Mucosa of descending colon (tissue), 3 donors: ENCODE results near the gene NIPSNAP2. TPM values are rescaled to one million over a fixed set of nuclear protein-coding genes. Genes with fewer than 3 reads are reported as not detected.

ENCODE experiments used
- ATAC-seq: fragments of 200-7000 bp; cut with Tn5 transposase; one replicate; pipeline ENCODE4 v1.9.1; 2020; ENCODE audit warnings: mild to moderate bottlenecking, moderate library complexity
- DNase-seq, 3 donors: peaks; one replicate each; pipeline ENCODE4 v3.0.0-alpha.2; 2020
- H3K36me3 ChIP-seq: fragments of 200-600 bp; one replicate; pipeline ENCODE4 v1.8.0; 2021; ENCODE audit warnings: low read depth, mild to moderate bottlenecking
- H3K4me1 ChIP-seq: fragments of 200-600 bp; one replicate; pipeline ENCODE4 v1.8.0; 2021; ENCODE audit warnings: low read depth, mild to moderate bottlenecking
- H3K4me3 ChIP-seq: fragments of 200-600 bp; one replicate; pipeline ENCODE4 v1.8.0; 2021; ENCODE audit warnings: mild to moderate bottlenecking
- H3K9me3 ChIP-seq: fragments of 200-600 bp; one replicate; pipeline ENCODE4 v1.8.0; 2021; ENCODE audit warnings: mild to moderate bottlenecking
- CTCF ChIP-seq: fragments of 200-600 bp; IDR thresholded peaks from one replicate; pipeline ENCODE4 v1.8.0; 2022; ENCODE audit warnings: antibody characterized with exemption, mild to moderate bottlenecking
- intact Hi-C, 2 donors: fragments of 100-400 bp; cut with DNase I in 1 of 2; cut with micrococcal nuclease in 1 of 2; formaldehyde crosslinking; loops; one replicate each; pipeline versions ENCODE4 v1.11.0 to v1.11.1; 2022; cut with DNase I, micrococcal nuclease
- total RNA-seq, 3 donors: library from RNA; stranded (reverse); fragmentation: NEBNext Ultra II Directional in 2 of 3; extraction: Animal tissue kit (Norgen Biotek cat#: 25700) in 2 of 3; gene quantifications; one replicate each; pipeline versions ENCODE4 v1.2.1 to v1.2.4, GENCODE V29; 2021 to 2023
- donor health status: DM: no; HTN: no; CAD: no; lungs with moderate emphysema.
- donor health status: DM: no; HTN: no; CAD: no.
- donor health status: DM: no; HTN: yes; CAD: no.

NIPSNAP2 gene
- total RNA-seq, 3 donors from 2014 or later, result 59.4 to 101 (median 60.8) TPM

GRCh38 chr7:55963584-55964168 is 709 bp upstream of the NIPSNAP2 start:
- no peak for ATAC-seq
- DNase-seq, result no peak
- intact Hi-C loops, result no loop called here

GRCh38 chr7:55965100-55965470 is 700 bp downstream of the NIPSNAP2 start:
- no peak for TF ChIP-seq CTCF
- Histone ChIP-seq H3K4me1 (no peaks in the 10 kb centered on the region), H3K36me3 (no peaks in the 10 kb centered on the region), H3K9me3 (no peaks in the 10 kb centered on the region), H3K4me3 (peak overlapping the region; percentile 46)
- intact Hi-C loops, result no loop called here
- DNase-seq, result no peak
- no peak for ATAC-seq

More at GRCh38 chr7:55963584-55964168, 709 bp upstream of the NIPSNAP2 start:
- TF ChIP-seq CTCF, result no peak
- Histone ChIP-seq H3K4me1 (no peaks in the 10 kb centered on the region), H3K36me3 (no peaks in the 10 kb centered on the region), H3K4me3 (no peak overlapping the region), H3K9me3 (no peaks in the 10 kb centered on the region)

- no peaks in the 10 kb centered on the region for H3K9me3 ChIP-seq
- TF ChIP-seq CTCF, result no peak
- peak in 1 of 3 donors; percentile 42 for DNase-seq
- H3K4me1 ChIP-seq, result no peaks in the 10 kb centered on the region
- ATAC-seq, result no peak
- intact Hi-C loops, result no loop called here
- H3K36me3 ChIP-seq, result no peaks in the 10 kb centered on the region
- no peak overlapping the region for H3K4me3 ChIP-seq
These were observed 1.5 kb downstream of the NIPSNAP2 start for GRCh38 chr7:55965805-55966421.

GRCh38 chr7:55966851-55967250 is 2.5 kb downstream of the NIPSNAP2 start:
- DNase-seq (no peak), ATAC-seq (no peak)
- no peak for TF ChIP-seq CTCF
- Histone ChIP-seq H3K4me3 (no peak overlapping the region), H3K36me3 (no peaks in the 10 kb centered on the region), H3K9me3 (no peaks in the 10 kb centered on the region), H3K4me1 (no peaks in the 10 kb centered on the region)
- intact Hi-C loops, result no loop called here

- no peak for TF ChIP-seq CTCF
- intact Hi-C loops, result no loop called here
- DNase-seq (no peak), ATAC-seq (no peak)
- Histone ChIP-seq H3K4me1 (peaks cover 9% of the 10 kb centered on the region), H3K9me3 (no peaks in the 10 kb centered on the region), H3K4me3 (no peak overlapping the region), H3K36me3 (no peaks in the 10 kb centered on the region)
These were observed 5.0 kb downstream of the NIPSNAP2 start for GRCh38 chr7:55969391-55969790.
